HL-60 (cell line): ENCODE data around the gene IST1.

Source experiments
- DNase-seq, 2 experiments: peaks; one replicate each; pipeline ENCODE4 v3.0.0-alpha.2; 2010 to 2020; ENCODE audit warnings: low read depth in 1 of 2, low spot score in 1 of 2
- H3K27ac ChIP-seq: fragments of 250-450 bp; sonication (Bioruptor Pico); replicated peaks from 2 replicates; pipeline ENCODE4 v1.5.1; 2020; ENCODE audit warnings: mild to moderate bottlenecking, moderate library complexity
- H3K27me3 ChIP-seq: fragments of 250-450 bp; sonication (Bioruptor Pico); 2 replicates; pipeline ENCODE4 v1.5.1; 2021; ENCODE audit warnings: mild to moderate bottlenecking, moderate library complexity; ENCODE audit not compliant: insufficient read depth, poor library complexity, severe bottlenecking
- H3K4me3 ChIP-seq: replicated peaks from 2 replicates; pipeline ENCODE4 v1.5.1; 2011; ENCODE audit warnings: mild to moderate bottlenecking, control low read depth, low read length; ENCODE audit not compliant: insufficient read depth
- CTCF ChIP-seq: IDR thresholded peaks from one replicate; pipeline ENCODE4 v1.5.1; 2011; ENCODE audit warnings: low read length, control low read depth, inconsistent platforms; ENCODE audit not compliant: insufficient read depth
- GABPA ChIP-seq: IDR thresholded peaks from 2 replicates; pipeline ENCODE4 v1.6.1; 2012; ENCODE audit warnings: low read depth
- POLR2AphosphoS5 ChIP-seq: IDR thresholded peaks from 2 replicates; pipeline ENCODE4 v1.6.1; 2012; ENCODE audit warnings: low read depth
- REST ChIP-seq: IDR thresholded peaks from 2 replicates; pipeline ENCODE4 v1.6.1; 2012; ENCODE audit warnings: low read depth; ENCODE audit not compliant: insufficient replicate concordance
- SPI1 ChIP-seq: IDR thresholded peaks from 2 replicates; pipeline ENCODE4 v1.6.1; 2012; ENCODE audit warnings: low read depth, mild to moderate bottlenecking, borderline replicate concordance

The IST1 gene

GRCh38 chr16:71974068-71974818 is 78.9 kb downstream of the IST1 start:
- Histone ChIP-seq H3K4me3 (no peak overlapping the region), H3K27me3 (no peaks in the 10 kb centered on the region), H3K27ac (no peak overlapping the region)
- TF ChIP-seq CTCF (no peak), GABPA (no peak), SPI1 (no peak), POLR2AphosphoS5 (no peak), REST (no peak)
- DNase-seq: no peak
